HEK293 (cell line): Measurements from ENCODE around the gene PACS1.

Experiments
- CTCF ChIA-PET: fragments of 350-600 bp; formaldehyde crosslinking; extraction: SDS; loops from one replicate; lab custom pipeline; 2021; ENCODE audit warnings: antibody characterized with exemption; lab: Yijun Ruan, JAX
- POLR2A ChIA-PET: fragments of 300-600 bp; formaldehyde crosslinking; extraction: SDS; loops from one replicate; lab custom pipeline; 2020; ENCODE audit warnings: antibody characterized with exemption, inconsistent platforms; lab: Yijun Ruan, JAX
- H3K27ac ChIP-seq: fragments of 200-500 bp; sonication (Bioruptor generic); 2 replicates; pipeline ENCODE4 v1.5.1; 2014; ENCODE audit warnings: low read depth, low read length, control low read depth, inconsistent platforms; ENCODE audit errors: extremely low read depth
- H3K36me3 ChIP-seq, 2 experiments: fragments of 200-500 bp in 1 of 2; sonication (Bioruptor generic) in 1 of 2; 1 replicate in 1 of 2; 2 replicates in 1 of 2; pipeline ENCODE4 v1.5.1; 2014 to 2017; ENCODE audit warnings: inconsistent platforms in 2 of 2, low read length in 2 of 2; ENCODE audit not compliant: control insufficient read depth in 2 of 2, insufficient read depth in 1 of 2
- H3K4me1 ChIP-seq: fragments of 200-500 bp; sonication (Bioruptor generic); 2 replicates; pipeline ENCODE4 v1.5.1; 2014; ENCODE audit warnings: mild to moderate bottlenecking, low read length, inconsistent platforms; ENCODE audit not compliant: control insufficient read depth, insufficient read depth
- H3K4me3 ChIP-seq: 2 replicates; pipeline ENCODE4 v1.5.1; 2011; ENCODE audit warnings: low read depth, mild to moderate bottlenecking, control low read depth, low read length, moderate library complexity
- H3K9me3 ChIP-seq: fragments of 200-500 bp; sonication (Bioruptor generic); 2 replicates; pipeline ENCODE4 v1.5.1; 2014; ENCODE audit warnings: low read depth, low read length, inconsistent platforms; ENCODE audit not compliant: control insufficient read depth, insufficient read depth
- MZF1 ChIP-seq: fragments of 450-650 bp; formaldehyde crosslinking; IDR thresholded peaks from 2 replicates; pipeline ENCODE4 v1.5.1; 2017; ENCODE audit warnings: missing biosample characterization, missing genetic modification characterization, borderline replicate concordance
- OVOL3 ChIP-seq: fragments of 450-650 bp; formaldehyde crosslinking; IDR thresholded peaks from 2 replicates; pipeline ENCODE4 v1.5.1; 2016; ENCODE audit warnings: missing biosample characterization, missing genetic modification characterization
- RBAK ChIP-seq: fragments of 450-650 bp; formaldehyde crosslinking; IDR thresholded peaks from 2 replicates; pipeline ENCODE4 v1.5.1; 2016; ENCODE audit warnings: missing biosample characterization, missing genetic modification characterization
- SP3 ChIP-seq: fragments of 450-650 bp; formaldehyde crosslinking; IDR thresholded peaks from 2 replicates; pipeline ENCODE4 v1.5.1; 2016; ENCODE audit warnings: missing biosample characterization, missing genetic modification characterization
- ZFP3 ChIP-seq: fragments of 450-650 bp; formaldehyde crosslinking; IDR thresholded peaks from 2 replicates; pipeline ENCODE4 v1.5.1; 2016; ENCODE audit warnings: low read depth, missing biosample characterization, missing genetic modification characterization
- ZNF121 ChIP-seq: fragments of 450-650 bp; formaldehyde crosslinking; IDR thresholded peaks from 2 replicates; pipeline ENCODE4 v1.5.1; 2016; ENCODE audit warnings: missing biosample characterization, missing genetic modification characterization
- ZNF174 ChIP-seq: fragments of 450-650 bp; formaldehyde crosslinking; IDR thresholded peaks from 2 replicates; pipeline ENCODE4 v1.5.0; 2017; ENCODE audit warnings: missing biosample characterization, mild to moderate bottlenecking, missing genetic modification characterization
- ZNF202 ChIP-seq: fragments of 450-650 bp; formaldehyde crosslinking; IDR thresholded peaks from 2 replicates; pipeline ENCODE4 v1.5.1; 2016; ENCODE audit warnings: missing biosample characterization, missing genetic modification characterization, borderline replicate concordance
- ZNF221 ChIP-seq: fragments of 450-650 bp; formaldehyde crosslinking; IDR thresholded peaks from 2 replicates; pipeline ENCODE4 v1.5.1; 2017; ENCODE audit warnings: missing biosample characterization, missing genetic modification characterization, borderline replicate concordance
- ZNF350 ChIP-seq: fragments of 450-650 bp; formaldehyde crosslinking; IDR thresholded peaks from 2 replicates; pipeline ENCODE4 v1.5.0; 2017; ENCODE audit warnings: missing biosample characterization, mild to moderate bottlenecking, missing genetic modification characterization
- ZNF654 ChIP-seq: fragments of 450-650 bp; formaldehyde crosslinking; IDR thresholded peaks from 2 replicates; pipeline ENCODE4 v1.5.1; 2016; ENCODE audit warnings: low read depth, missing biosample characterization, missing genetic modification characterization
- ZNF660 ChIP-seq: fragments of 450-650 bp; IDR thresholded peaks from 2 replicates; pipeline ENCODE4 v1.5.1; 2018; ENCODE audit warnings: missing biosample characterization, mild to moderate bottlenecking, missing genetic modification characterization
- ZNF76 ChIP-seq: fragments of 450-650 bp; formaldehyde crosslinking; IDR thresholded peaks from 2 replicates; pipeline ENCODE4; 2016; ENCODE audit warnings: low read depth, missing biosample characterization, missing genetic modification characterization, borderline replicate concordance
- TF ChIP-seq, protein P1 (sequence below): fragments of 450-650 bp; formaldehyde crosslinking; IDR thresholded peaks from 2 replicates; pipeline ENCODE4 v1.5.1; 2017; ENCODE audit warnings: missing biosample characterization, mild to moderate bottlenecking, missing genetic modification characterization, moderate library complexity
- TF ChIP-seq, protein P2 (sequence below): fragments of 450-650 bp; formaldehyde crosslinking; conservative IDR thresholded peaks from 2 replicates; pipeline ENCODE4 v1.5.1; 2016; ENCODE audit warnings: low read depth, missing biosample characterization, missing genetic modification characterization
- TF ChIP-seq, protein P3 (sequence below): fragments of 450-650 bp; formaldehyde crosslinking; IDR thresholded peaks from 2 replicates; pipeline ENCODE4 v1.5.1; 2016; ENCODE audit warnings: missing biosample characterization, missing genetic modification characterization
- TF ChIP-seq, protein P4 (sequence below): fragments of 450-650 bp; formaldehyde crosslinking; IDR thresholded peaks from 2 replicates; pipeline ENCODE4 v1.5.1; 2016; ENCODE audit warnings: missing biosample characterization, missing genetic modification characterization

Gene PACS1

GRCh38 chr11:66066751-66067150, 3.3 kb upstream of the PACS1 start:
- Histone ChIP-seq H3K36me3 (peaks cover 21 to 74% of the 10 kb centered on the region in 2 experiments), H3K4me3 (no peak overlapping the region), H3K9me3 (no peaks in the 10 kb centered on the region), H3K4me1 (no peaks in the 10 kb centered on the region; the same call in none of the 2 replicates), H3K27ac (no peak overlapping the region)
- TF ChIP-seq ZNF174 (tag by site-specific recombination) (no peak), RBAK (tag by site-specific recombination) (no peak), ZNF221 (tag by site-specific recombination) (no peak), SP3 (tag by site-specific recombination) (no peak), MZF1 (tag by site-specific recombination) (no peak), ZNF654 (no peak), ZNF350 (tag by site-specific recombination) (no peak), ZNF121 (tag by site-specific recombination) (no peak), ZNF202 (tag by site-specific recombination) (no peak), ZNF660 (tag by site-specific recombination) (no peak), OVOL3 (tag by site-specific recombination) (no peak), ZNF76 (tag by site-specific recombination) (no peak), ZFP3 (tag by site-specific recombination) (no peak)
- TF ChIP-seq, protein P1, sequence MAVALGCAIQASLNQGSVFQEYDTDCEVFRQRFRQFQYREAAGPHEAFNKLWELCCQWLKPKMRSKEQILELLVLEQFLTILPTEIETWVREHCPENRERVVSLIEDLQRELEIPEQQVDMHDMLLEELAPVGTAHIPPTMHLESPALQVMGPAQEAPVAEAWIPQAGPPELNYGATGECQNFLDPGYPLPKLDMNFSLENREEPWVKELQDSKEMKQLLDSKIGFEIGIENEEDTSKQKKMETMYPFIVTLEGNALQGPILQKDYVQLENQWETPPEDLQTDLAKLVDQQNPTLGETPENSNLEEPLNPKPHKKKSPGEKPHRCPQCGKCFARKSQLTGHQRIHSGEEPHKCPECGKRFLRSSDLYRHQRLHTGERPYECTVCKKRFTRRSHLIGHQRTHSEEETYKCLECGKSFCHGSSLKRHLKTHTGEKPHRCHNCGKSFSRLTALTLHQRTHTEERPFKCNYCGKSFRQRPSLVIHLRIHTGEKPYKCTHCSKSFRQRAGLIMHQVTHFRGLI (tag by site-specific recombination), result no peak
- TF ChIP-seq, protein P2, sequence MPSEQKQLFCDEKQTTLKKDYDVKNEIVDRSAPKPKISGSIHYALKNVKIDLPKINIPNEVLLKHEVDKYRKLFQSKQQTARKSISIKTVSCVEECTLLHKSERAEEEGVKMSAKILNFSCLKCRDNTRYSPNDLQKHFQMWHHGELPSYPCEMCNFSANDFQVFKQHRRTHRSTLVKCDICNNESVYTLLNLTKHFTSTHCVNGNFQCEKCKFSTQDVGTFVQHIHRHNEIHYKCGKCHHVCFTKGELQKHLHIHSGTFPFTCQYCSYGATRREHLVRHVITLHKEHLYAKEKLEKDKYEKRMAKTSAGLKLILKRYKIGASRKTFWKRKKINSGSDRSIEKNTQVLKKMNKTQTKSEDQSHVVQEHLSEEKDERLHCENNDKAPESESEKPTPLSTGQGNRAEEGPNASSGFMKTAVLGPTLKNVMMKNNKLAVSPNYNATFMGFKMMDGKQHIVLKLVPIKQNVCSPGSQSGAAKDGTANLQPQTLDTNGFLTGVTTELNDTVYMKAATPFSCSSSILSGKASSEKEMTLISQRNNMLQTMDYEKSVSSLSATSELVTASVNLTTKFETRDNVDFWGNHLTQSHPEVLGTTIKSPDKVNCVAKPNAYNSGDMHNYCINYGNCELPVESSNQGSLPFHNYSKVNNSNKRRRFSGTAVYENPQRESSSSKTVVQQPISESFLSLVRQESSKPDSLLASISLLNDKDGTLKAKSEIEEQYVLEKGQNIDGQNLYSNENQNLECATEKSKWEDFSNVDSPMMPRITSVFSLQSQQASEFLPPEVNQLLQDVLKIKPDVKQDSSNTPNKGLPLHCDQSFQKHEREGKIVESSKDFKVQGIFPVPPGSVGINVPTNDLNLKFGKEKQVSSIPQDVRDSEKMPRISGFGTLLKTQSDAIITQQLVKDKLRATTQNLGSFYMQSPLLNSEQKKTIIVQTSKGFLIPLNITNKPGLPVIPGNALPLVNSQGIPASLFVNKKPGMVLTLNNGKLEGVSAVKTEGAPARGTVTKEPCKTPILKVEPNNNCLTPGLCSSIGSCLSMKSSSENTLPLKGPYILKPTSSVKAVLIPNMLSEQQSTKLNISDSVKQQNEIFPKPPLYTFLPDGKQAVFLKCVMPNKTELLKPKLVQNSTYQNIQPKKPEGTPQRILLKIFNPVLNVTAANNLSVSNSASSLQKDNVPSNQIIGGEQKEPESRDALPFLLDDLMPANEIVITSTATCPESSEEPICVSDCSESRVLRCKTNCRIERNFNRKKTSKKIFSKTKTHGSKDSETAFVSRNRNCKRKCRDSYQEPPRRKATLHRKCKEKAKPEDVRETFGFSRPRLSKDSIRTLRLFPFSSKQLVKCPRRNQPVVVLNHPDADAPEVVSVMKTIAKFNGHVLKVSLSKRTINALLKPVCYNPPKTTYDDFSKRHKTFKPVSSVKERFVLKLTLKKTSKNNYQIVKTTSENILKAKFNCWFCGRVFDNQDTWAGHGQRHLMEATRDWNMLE (tag by site-specific recombination), result no peak
- TF ChIP-seq, protein P3, sequence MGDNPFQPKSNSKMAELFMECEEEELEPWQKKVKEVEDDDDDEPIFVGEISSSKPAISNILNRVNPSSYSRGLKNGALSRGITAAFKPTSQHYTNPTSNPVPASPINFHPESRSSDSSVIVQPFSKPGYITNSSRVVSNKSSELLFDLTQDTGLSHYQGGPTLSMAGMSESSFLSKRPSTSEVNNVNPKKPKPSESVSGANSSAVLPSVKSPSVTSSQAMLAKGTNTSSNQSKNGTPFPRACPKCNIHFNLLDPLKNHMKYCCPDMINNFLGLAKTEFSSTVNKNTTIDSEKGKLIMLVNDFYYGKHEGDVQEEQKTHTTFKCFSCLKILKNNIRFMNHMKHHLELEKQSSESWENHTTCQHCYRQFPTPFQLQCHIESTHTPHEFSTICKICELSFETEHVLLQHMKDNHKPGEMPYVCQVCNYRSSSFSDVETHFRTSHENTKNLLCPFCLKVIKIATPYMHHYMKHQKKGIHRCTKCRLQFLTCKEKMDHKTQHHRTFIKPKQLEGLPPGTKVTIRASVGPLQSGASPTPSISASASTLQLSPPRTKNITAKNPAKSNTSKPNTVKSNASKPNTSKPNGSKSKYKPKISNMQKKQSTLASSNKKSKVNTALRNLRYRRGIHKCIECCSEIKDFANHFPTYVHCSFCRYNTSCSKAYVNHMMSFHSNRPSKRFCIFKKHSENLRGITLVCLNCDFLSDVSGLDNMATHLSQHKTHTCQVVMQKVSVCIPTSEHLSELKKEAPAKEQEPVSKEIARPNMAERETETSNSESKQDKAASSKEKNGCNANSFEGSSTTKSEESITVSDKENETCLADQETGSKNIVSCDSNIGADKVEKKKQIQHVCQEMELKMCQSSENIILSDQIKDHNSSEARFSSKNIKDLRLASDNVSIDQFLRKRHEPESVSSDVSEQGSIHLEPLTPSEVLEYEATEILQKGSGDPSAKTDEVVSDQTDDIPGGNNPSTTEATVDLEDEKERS (tag by site-specific recombination), result no peak
- TF ChIP-seq, protein P4, sequence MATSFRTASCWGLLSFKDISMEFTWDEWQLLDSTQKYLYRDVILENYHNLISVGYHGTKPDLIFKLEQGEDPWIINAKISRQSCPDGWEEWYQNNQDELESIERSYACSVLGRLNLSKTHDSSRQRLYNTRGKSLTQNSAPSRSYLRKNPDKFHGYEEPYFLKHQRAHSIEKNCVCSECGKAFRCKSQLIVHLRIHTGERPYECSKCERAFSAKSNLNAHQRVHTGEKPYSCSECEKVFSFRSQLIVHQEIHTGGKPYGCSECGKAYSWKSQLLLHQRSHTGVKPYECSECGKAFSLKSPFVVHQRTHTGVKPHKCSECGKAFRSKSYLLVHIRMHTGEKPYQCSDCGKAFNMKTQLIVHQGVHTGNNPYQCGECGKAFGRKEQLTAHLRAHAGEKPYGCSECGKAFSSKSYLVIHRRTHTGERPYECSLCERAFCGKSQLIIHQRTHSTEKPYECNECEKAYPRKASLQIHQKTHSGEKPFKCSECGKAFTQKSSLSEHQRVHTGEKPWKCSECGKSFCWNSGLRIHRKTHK, result no peak
- CTCF ChIA-PET, result interaction anchor here (1.0 to 5.4 kb wide), 6 partner anchors 8 to 362 kb away, joined by 3 to 61 read pairs (median 15); partner anchors contain the start of gene SF3B2
- POLR2A ChIA-PET, result no interaction called here
